Measurements from ENCODE around the gene PRKCE. TPM values are rescaled to one million over a fixed set of nuclear protein-coding genes. Genes with fewer than 3 reads are reported as not detected.

The PRKCE gene
- polyA plus RNA-seq, 1 of the 3 experiments (the other 2 are of a cell fraction), result 16.3 TPM

DNA sequence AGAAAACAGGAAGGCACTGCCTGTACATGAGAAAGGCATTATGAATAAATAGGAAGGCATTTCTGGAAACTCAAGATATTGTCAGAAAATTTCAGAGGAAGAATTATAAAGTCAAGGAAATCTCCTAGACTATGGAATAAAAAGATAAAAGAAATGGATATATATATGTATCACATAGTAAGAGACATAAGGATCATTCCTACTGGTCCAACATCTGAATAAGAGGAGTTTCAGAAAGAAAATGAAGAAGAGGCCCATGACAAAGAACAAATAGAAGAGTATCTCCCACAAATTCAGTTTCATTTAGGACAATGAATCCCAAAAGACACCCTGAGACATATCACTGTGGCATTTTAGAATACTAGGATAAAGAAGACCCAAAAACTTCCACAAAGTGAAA is 178.8 kb downstream of the PRKCE start:
- H2AFZ ChIP-seq (ENCODE audit: low read depth), result no peak overlapping the region
- no peak for DNase-seq
- no peaks in the 10 kb centered on the region for H3K79me2 ChIP-seq (ENCODE audit: insufficient read depth)
- no peak overlapping the region for H3K9ac ChIP-seq
- no peaks in the 10 kb centered on the region for H4K20me1 ChIP-seq (ENCODE audit: insufficient read depth)
- H3K4me3 ChIP-seq (ENCODE audit: low read depth in 2 of 2, low read length in 1 of 2), result no peak overlapping the region; a peak in 1 of 4 replicates
- no peak overlapping the region for H3K4me2 ChIP-seq
- no peaks in the 10 kb centered on the region for H3F3A ChIP-seq (replicated peaks; ENCODE audit: insufficient read depth)
- ChIA-PET CTCF (no interaction called here), POLR2A (no interaction called here)
- no peak overlapping the region for H3K27ac ChIP-seq (ENCODE audit: low read depth in 2 of 2, low read length in 1 of 2)
- peaks cover 7% of the 10 kb centered on the region; the same call in 1 of the 2 replicates for H3K9me3 ChIP-seq
- TF ChIP-seq ZBTB33 (IDR thresholded peaks at IDR 0.05; ENCODE audit: borderline replicate concordance, low read depth), result no peak
- H3K4me1 ChIP-seq (ENCODE audit: control insufficient read depth in 1 of 2, insufficient read depth in 2 of 2, low read depth in 1 of 2, low read length in 1 of 2), result peaks cover 0 to 9% of the 10 kb centered on the region in 2 experiments; a peak in 2 of 4 replicates
- no peaks in the 10 kb centered on the region for H3K36me3 ChIP-seq (replicated peaks in 1 of 2; ENCODE audit: control insufficient read depth in 1 of 2, insufficient read depth in 2 of 2, low read length in 1 of 2)
- H3K27me3 ChIP-seq (ENCODE audit: insufficient read depth), result no peaks in the 10 kb centered on the region
- H3K9me2 ChIP-seq, result no peaks in the 10 kb centered on the region

DNA sequence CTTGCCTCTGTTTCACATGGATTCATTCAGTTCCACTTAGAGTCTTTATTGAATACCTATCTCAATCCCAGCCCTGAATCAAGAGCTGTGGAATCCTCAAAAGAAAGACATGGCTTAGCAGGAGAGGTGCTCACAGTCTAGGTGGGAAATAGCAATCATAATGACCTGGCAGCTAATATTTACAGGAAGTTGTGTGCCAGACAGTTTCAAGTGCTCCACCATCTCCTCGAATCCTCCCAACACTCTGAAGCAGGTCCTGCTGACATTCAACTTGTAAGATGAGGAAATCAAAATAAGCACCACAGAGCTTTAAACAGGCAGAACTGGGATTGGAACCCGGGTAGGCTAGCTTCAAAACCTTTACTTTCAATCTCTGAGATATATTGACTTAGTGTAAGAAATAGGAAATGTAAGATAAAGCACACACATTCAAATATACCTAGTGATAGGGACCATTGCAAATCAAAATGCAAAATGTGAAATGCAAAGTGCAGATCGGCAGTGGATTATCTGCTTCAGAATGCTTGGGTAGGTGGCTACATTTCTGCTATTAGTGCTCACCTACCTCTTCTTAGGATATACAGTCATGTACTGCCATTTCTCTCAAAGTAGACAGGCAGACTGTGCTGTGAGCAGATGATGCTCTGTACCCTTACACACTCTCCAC is 182.0 kb downstream of the PRKCE start:
- peaks cover 0 to 6% of the 10 kb centered on the region in 2 experiments; a peak in 2 of 4 replicates for H3K4me1 ChIP-seq (ENCODE audit: control insufficient read depth in 1 of 2, insufficient read depth in 2 of 2, low read depth in 1 of 2, low read length in 1 of 2)
- no peaks in the 10 kb centered on the region for H4K20me1 ChIP-seq (ENCODE audit: insufficient read depth)
- H3K9me3 ChIP-seq, result peaks cover 7% of the 10 kb centered on the region; the same call in 1 of the 2 replicates
- CTCF ChIA-PET, result interaction anchor here (0.8 to 1.8 kb wide), 6 partner anchors 8 to 191 kb away, joined by 3 to 6 read pairs (median 4); no protein-coding TSS in a partner anchor
- no peak overlapping the region for H3K4me3 ChIP-seq (ENCODE audit: low read depth in 2 of 2, low read length in 1 of 2)
- H3K27ac ChIP-seq (ENCODE audit: low read depth in 2 of 2, low read length in 1 of 2), result no peak overlapping the region
- H3K9ac ChIP-seq, result no peak overlapping the region
- no peak for TF ChIP-seq MXI1 (IDR thresholded peaks at IDR 0.05; ENCODE audit: low read depth, low read length)
- TF ChIP-seq NFIC (IDR thresholded peaks at IDR 0.05; ENCODE audit: borderline replicate concordance), result no peak
- TF ChIP-seq RAD21 (IDR thresholded peaks at IDR 0.05; ENCODE audit: low read length), result no peak
- no peak for TF ChIP-seq IRF3 (IDR thresholded peaks at IDR 0.05; ENCODE audit: low read depth, low read length)
- TF ChIP-seq TCF12 (IDR thresholded peaks at IDR 0.05), result no peak
- TF ChIP-seq NRF1 (IDR thresholded peaks at IDR 0.05; ENCODE audit: low read depth, low read length), result no peak
- TF ChIP-seq ELF1 (IDR thresholded peaks at IDR 0.05), result no peak
- TF ChIP-seq SIN3A (IDR thresholded peaks at IDR 0.05; ENCODE audit: borderline replicate concordance, low read depth, low read length), result no peak
- TF ChIP-seq RXRA (IDR thresholded peaks at IDR 0.05; ENCODE audit: borderline replicate concordance, low read depth), result no peak
- H3K36me3 ChIP-seq (replicated peaks in 1 of 2; ENCODE audit: control insufficient read depth in 1 of 2, insufficient read depth in 2 of 2, low read length in 1 of 2), result no peaks in the 10 kb centered on the region
- DNase-seq, result no peak
- no peaks in the 10 kb centered on the region for H3F3A ChIP-seq (replicated peaks; ENCODE audit: insufficient read depth)
- H3K27me3 ChIP-seq (ENCODE audit: insufficient read depth), result no peaks in the 10 kb centered on the region
- H3K9me2 ChIP-seq, result no peaks in the 10 kb centered on the region
- H3K4me2 ChIP-seq, result no peak overlapping the region
- POLR2A ChIA-PET, result interaction anchor here (1.5 kb wide), 1 partner anchor 9 kb away, joined by 5 read pairs; no protein-coding TSS in a partner anchor
- H2AFZ ChIP-seq (ENCODE audit: low read depth), result no peak overlapping the region
- H3K79me2 ChIP-seq (ENCODE audit: insufficient read depth), result no peaks in the 10 kb centered on the region
- 92% methylated on average over 3 of the region's 3 CpGs for WGBS (ENCODE audit: low lambda C conversion rate)

All from SK-N-SH (cell line).